ENCODE data around the gene SH2D3C.
"Not testable (repeated sequence)": the region's sequence is repeated elsewhere in the genome, so short reads cannot be mapped to it uniquely, and the experiment has no call there.

Gene SH2D3C

DNA sequence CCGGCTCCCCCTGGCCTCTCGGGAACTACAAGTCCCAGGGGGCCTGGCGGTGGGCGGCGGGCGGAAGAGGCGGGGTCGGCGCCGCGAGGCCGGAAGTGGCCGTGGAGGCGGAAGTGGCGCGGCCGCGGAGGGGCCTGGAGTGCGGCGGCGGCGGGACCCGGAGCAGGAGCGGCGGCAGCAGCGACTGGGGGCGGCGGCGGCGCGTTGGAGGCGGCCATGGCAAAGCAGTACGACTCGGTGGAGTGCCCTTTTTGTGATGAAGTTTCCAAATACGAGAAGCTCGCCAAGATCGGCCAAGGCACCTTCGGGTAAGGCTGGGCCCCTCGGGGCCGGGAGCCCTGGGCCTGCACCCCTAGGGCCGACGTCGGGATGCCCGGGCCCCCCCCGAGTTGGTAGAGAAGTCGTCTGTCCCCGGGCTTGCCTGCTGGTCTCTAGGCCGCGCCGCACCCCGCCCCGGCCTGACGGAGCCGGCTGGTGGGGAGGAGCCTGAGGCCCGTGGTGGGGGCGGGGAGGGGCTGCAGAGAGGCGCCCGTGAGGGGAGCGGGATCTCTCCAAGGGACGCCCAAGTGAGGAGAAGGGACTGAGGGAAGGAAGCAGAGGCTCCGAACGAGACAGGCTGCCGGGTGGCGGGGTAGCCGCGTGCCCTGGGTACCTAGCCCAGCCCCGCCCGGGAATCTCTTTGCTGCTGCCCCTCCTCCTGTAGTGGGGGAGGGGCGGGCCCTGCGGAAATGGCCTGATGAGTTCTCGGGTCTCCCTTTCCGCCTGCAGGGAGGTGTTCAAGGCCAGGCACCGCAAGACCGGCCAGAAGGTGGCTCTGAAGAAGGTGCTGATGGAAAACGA is 7.7 kb upstream of the SH2D3C start, which contains the start of gene CDK9:
CDK9 (plus strand) TSS at position 102 of the 840 bp plus-strand sequence; CDS start at position 217, 115 bp downstream.
- peak; percentile 85 to 91 (median 87) for DNase-seq (ENCODE audit: low read depth in 3 of 3)

DNA sequence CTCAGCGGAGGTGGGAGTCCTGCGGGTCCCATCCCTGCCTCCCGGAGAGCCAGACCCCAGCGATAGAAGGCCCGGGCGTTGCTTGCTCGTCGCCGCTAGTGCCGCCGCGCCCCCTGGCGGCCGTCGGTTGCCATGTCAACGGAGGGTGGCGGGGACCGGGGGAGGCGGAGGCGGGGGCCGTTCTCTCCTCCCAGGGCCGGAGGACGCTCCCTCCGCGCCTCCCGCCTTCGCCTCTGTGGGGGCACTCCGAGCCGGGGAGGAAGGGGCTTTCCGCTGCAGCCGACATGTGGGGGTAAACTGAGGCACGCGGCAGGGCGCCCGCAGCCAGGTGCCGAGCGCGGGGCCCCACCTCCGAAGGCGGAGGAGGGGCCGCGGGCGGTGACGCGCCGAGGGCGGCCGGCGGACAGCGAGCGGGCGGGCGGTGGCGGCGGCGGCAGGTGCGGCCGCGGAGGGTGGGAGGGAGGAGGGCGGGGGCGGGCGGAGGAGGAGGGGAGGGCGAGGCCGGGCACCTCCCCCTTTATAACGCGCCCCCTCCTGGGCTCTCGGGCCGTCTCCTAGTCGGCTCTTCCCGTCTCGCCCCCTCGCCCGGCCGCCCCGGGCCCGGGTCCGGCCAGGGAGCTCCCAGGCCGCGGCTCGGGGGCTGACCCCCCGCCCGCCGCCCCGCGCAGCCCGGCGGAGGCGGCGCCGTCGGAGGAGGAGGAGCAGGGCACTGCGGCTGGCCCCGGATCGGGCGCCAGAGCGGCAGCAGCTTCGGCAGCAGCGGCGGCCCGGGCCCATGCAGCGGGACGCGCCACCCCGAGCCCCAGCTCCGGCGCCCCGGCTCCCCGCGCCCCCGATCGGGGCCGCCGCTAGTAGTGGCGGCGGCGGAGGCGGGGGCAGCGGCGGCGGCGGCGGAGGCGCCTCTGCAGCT is 6.8 kb upstream of the SH2D3C start:
- DNase-seq (ENCODE audit: low read depth in 3 of 3) = peak; percentile 74 to 86 (median 76)

DNA sequence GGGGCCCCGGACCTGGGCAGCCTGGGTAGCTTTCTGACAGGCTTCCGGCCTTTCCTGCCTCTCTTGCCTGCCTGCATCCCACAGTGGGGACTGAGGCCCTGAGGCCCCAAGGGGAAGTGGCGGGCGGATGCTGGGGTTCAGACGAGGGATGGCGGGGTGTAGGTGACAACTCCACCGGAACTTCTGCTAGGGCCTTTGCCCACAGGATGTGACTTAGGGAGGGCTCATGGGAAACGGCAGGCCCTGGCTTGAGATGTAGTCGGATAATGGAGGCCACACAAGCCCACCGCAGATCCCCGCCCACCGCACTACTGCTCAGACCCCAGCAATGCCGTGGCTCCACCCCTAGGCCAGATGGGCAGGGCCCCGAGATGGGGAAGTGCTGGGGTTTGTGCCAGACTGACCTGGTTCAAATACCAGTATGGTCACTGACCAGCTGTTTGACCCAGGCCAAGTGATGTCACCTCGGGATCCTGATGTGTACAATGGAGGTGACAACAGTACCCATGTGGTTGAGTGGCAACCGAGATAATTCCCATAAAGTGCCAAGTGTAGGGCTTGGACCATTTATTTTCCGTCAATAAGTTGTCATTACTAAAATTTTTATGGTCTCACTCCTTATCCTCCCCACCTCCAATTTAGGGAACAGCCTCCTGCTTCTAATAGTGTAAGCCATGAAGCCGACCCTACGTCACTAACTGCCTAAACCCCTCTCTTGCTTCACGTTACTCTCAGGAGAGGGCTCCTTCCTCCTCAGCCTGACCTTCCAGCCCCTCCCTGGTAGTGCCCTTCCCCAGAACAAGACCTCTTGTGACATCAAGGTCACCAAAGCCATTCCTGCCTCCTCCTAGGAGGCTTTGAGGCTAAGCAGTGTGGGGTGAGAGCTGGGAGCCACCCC is 4.9 kb upstream of the SH2D3C start:
- peak in 2 of 3 experiments; percentile 38 to 70 for DNase-seq (ENCODE audit: low read depth in 3 of 3)

DNA sequence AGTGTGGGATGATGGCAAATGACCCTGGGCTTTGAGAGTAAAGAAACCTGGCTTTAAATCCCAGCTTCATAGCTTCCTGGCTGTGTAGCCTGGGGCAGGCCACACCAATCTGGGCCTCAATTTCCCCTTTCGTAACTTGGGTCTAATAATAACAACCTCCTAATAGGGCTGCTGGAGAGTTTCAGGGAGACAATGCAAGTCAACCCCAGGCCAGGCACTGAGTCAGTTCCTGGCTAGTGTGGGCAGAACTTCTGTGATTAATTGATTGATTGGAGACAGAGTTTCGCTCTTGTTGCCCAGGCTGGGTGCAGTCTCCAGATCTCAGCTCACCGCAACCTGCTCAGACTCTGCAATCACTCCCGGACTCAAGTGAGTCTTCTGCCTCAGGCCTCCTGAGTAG is 3.3 kb upstream of the SH2D3C start:
- no peak for DNase-seq (ENCODE audit: low read depth in 3 of 3)

DNA sequence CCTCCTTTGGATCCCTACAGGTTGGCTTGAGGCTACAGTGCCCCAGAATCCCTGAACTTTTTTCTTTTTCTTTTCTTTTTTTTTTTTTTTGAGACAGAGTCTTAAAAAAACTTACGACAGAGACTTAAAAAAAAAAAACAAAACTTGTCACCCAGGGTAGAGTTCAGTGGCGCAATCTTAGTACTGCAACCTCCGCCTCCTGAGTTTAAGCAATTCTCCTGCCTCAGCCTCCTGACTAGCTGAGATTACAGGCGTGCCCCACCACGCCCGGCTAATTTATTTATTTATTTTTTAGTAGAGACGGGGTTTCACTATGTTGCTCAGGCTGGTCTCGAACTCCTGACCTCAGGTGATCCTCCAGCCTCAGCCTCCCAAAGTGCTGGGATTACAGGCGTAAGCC is 2.4 kb upstream of the SH2D3C start:
- DNase-seq (ENCODE audit: low read depth in 3 of 3) = not testable (repeated sequence)

DNA sequence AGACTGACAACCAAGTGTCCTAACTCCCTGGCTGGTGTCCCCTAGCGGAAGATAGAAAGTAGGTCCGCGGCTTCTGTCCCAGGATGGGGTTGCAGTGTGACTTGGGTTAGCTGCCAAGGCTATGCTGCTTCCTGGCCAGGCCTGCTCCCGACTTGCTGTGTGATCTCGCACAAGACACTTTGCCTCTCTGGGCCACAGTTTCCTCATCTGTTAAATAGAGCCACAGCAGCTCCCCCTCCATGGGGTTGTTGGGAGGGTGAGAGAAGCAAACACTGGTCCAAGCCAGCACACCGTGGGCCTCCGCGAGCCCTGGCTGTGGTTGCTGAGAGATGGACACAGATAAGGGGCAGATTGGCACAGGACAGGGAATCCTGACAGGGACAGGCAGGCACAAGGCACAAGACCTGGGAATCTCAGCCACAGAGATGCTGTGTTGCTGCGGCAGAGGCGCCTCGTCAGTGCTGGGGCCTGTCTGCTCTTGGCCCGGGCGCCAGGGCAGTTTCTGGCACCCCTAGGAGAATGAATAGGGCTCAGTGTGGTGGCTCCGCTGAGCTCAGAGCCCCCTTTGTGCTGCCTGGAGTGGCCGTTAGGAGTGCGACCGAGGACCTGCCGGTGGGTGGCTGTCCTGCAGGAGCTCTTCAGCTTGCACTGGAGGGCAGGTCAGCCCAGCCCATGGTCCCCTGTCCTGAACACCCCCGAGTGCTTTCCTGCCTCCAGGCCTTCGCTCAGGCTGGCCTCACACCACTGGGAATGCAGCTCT is 1.8 kb upstream of the SH2D3C start:
- DNase-seq (ENCODE audit: low read depth in 3 of 3) = no peak

DNA sequence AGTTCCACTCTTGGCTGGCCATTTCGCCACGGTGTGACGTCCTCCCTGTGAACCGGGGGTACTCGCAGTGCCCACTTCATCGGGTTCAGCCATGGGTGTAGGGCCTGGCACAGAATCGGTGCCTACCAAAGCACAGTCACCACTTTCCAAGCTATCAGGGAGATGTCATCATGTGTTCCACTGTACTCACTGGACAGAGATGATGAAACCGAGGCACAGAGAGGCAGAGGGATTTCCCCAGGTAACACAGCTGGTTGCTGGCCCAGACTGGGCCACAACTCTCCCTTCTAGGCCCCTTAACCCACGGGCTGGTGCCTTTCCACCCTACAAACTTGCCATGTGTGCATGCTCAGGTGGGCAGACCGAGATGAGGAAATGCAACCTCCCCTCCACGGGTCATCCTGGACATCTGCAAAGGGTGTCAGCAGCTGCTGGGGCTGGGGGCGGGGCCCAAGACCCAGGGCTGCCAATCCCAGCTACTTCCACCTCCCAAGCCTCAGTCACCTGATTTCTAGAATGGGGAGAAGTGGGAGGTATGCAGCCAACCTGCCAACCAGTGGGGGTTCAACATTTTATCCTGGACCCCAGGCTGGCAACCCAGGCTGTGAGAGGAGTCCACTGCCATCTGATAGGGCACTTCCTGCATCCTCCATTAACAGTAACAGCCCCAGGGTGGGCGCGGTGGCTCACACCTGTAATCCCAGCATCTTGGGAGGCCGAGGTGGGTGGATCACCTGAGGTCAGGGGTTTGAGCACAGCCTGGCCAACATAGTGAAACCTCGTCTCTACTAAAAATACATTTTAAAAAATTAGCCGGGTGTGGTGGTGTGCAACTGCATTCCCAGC is 893 bp upstream of the SH2D3C start:
- peak in 2 of 3 experiments; percentile 54 to 55 for DNase-seq (ENCODE audit: low read depth in 3 of 3)

DNA sequence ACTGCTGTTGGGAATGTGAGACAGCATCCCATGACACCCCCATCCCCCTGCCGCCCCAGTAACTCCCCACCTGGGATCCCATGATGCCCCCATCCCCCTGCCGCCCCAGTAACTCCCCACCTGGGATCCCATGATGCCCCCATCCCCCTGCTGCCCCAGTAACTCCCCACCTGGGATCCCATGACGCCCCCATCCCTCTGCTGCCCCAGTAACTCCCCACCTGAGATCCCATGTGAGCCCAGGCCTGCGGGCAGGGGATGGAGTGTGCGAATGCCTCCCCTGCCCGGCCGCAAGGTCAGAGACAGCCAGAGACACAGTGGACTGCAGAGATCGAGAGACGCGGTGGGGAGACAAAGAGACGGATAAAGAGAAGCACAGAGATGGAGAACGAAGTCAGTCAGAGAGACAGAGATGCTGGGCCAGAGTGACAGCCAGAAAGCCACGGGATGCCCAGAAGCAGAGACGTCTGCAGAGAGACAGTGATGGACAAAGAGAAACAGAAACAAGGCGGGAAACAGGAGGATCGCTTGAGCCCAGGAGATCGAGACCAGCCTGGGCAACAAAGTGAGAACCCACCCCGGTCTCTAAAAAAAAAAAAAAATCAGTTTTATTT is 992 bp downstream of the SH2D3C start:
- DNase-seq (ENCODE audit: low read depth in 3 of 3) = no peak

DNA sequence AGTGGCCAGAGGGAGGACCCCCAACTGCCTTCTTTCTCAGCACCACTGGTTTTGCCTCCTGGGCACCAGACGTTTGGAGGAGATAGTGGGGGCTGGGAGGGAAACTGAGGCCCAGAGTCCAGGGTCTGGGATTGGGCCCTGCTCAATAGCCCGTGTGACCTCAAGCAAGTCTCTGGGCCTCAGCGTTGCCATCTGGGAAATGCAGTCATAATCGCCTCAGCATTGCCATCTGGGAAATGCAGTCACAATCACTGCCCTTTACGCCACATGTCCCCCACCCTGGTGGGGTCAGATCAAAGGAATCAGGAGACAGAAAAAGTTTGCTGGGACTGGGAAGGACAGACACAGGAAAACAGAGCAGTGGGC is 1.6 kb downstream of the SH2D3C start:
- no peak for DNase-seq (ENCODE audit: low read depth in 3 of 3)

DNA sequence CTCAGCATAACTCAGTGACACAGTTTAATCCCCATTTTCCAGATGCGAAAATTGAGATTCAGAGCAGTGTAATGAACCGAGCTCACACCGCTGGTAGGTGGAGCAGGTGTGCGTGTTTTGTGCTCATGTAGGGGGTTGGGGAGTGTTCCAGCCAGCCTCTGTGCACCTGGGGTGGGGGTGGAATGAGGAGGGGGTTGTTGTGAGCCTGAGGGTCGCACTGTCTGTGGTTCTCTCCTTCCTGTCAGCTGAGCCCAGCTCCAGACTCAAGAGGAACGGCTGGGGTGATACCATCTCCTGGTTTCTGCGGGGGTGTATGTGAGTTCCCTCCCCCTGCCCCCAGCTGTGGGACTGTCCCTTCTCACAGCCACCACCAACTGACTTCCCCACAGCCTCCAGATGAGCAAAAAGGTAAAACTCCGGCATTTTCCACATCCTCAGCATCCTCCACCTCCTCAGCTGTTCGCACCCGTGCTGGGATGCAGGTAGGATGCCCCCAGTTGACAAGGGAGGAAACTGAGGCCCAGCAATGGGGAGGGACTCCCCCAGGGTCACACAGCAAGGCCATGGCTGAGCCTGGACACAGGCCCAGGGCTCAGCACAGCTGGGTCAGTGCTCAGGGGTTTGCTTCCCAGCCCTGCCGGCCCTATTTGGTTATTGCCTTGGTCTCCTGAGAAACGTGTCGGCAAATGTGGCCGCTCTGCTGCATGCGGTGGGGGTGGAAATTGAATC is 2.1 kb downstream of the SH2D3C start:
- DNase-seq (ENCODE audit: low read depth in 3 of 3) = peak; percentile 37 to 78 (median 55)

DNA sequence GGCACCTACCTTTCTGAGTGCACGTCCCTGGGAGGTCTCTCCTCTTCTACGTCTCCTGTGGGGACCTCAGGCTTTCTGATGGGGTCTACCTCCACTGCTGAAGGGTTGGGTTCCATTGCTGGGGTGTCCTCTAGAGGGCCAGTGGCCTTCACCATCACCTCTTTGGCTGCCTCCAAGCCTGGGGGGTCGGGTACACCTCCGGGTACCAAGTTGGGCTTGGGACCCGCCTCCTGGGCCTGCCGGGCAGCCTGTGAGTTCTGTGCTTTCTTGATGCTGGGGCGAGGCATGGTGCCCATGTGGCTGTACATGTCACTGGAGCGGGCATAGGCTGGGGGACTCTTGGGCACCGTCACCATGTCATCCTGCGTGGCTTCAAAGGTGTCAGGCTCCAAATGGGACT is 4.5 kb downstream of the SH2D3C start:
- DNase-seq (ENCODE audit: low read depth in 3 of 3) = no peak

DNA sequence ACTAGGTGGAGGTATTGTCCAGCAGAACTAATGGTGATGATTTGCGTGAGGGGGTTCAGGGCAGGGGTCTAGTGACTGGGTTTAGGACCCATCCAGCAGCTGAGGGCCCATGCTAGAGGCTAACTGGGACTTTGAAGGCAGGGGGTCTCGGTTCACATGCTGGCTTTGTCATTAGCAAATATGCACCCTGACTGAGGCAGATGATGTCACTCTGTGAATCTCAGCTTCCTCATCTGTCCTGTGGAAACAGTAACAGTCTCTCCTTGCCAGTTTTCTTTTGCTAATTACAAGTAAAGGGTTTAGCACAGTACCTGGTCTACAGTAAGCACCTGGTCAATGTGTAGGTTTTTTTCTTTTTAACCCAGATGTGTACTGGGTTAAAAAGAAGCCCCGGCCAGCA is 5.2 kb downstream of the SH2D3C start:
- DNase-seq (ENCODE audit: low read depth in 3 of 3) = no peak

DNA sequence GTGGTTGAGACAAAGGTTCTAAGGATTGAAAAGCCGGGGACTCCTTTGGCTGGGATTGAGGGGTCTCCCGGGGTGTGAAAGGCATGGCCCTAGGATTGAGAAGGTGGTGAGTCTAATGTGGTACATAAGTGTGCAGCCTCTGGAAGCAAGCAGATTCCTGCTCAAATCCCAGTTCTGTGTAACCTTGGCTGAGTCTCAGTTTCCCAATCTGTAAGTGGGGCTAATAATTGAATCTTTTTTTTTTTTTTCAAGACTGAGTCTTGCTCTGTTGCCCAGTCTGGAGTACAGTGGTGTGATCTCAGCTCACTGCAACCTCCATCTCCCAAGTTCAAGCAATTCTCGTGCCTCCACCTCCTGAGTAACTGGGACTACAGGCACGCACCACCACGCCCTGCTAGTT is 5.9 kb downstream of the SH2D3C start:
- DNase-seq (ENCODE audit: low read depth in 3 of 3) = no peak

DNA sequence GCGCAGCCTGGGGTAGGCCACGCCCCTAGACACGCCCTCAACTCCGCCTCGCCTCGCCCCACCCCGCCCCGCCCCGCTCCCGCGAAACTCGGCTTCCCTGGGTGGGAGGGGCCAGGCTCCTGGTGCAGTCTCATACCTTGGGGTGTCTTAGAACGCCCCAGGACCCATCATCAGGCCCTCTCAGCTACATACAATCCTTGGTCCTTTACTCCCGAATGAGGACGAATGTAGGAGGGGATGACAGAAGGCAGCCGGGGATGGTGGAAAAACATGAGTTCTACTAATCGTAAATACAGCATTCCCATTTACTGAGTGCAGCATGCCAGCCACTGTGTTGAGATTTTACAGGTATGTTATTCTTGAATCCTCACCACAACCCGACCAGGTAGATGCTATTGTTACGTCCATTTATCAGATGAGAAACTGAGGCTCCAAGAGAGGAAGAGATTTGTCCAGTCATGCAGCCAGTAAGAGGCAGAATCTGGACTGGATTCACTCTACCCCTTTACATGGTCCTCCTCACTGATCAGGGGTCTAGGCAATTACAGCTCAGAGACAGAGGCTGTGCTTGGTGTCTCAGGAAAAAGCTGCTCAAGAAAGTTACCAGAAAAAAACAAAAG is 6.8 kb downstream of the SH2D3C start:
- DNase-seq (ENCODE audit: low read depth in 3 of 3) = no peak

DNA sequence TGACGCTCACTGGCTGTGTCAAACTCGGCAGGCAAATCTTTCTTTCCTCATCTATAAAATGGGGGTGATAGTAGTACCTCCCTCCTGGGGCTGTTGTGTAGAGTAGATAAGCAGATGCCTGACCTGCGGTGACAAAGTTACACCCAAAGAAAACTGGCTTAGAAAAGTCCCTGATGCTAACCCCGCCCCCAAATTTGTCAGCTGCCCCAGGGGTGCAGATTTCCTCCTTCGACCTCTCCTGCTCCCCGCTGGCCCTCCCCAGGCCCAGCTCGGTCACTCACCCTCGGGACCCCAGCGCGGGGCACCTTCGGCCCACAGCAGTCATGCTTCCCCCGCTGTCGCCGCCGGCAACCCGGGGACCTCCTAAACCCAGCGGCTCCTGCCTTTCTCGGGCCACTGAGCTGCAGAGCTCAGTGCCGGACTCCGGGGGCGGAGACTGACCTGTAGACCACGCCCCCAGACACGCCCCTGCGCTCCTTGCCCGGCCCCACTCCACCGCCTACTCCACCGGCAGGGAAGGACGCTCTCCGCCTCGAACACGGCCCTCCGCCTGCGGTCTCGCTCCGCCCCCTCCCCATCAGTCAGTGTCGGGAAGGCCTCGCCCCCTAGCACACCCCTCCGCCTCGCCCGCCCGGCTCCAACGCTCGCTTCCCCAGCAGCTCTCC is 7.4 kb downstream of the SH2D3C start:
- DNase-seq (ENCODE audit: low read depth in 3 of 3) = peak; percentile 91 to 98 (median 93)

DNA sequence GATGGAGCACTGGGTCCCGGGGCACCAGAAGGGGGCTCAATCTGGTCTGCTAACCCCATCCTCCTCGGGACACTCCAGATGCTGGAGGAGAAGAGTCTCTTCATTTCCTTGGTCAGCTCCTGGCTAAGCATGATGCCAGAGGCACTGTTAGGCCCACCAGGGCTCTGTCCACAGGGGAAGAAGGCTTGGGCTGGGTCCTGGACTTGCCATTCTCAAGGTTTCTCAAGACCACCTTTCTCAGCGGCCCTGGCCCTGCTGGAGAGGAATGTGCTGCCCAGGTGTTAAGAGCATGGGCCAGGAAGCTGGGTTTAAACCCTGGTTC is 7.9 kb downstream of the SH2D3C start:
- no peak for DNase-seq (ENCODE audit: low read depth in 3 of 3)

DNA sequence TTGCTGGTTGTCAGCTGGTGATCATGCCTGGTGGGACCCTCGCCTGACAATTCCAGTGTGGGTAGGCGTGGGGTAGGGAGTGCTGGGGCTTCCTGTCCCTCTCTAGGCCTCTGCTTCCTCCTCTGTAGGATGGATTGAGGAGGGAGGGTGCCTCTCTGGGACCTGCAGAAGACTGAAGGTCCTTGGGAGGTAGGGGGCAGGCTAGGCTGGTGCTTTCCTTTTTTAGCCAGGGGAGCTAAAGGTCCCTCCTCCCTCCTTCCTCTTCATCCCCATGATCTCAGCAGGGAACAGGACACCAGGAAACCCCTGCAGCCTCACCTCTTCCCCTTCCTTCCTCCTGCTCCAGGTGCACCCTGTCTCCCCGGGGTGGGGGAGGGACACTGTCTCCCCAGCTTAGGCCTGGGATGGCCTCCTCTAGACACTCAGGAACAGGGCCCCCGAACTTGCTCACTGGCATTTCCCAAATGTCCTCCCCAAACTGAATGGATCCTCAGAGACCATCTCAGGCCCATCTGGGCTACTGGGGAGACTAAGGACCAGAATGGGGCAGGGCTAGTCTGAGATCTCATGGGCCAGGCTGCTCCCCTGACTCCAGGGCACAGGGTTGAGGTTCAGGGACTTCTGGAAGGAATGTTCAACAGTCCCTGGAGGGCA is 8.4 kb downstream of the SH2D3C start:
- DNase-seq (ENCODE audit: low read depth in 3 of 3) = no peak

All from stimulated activated CD4-positive, alpha-beta T cell treated with anti-CD3 and anti-CD28 coated beads, TNF-alpha, amount 100 ng/mL, for 24 hours (primary cell).